HCT116 (cell line): Measurements from ENCODE around the gene GLIPR1. TPM values are rescaled to one million over a fixed set of nuclear protein-coding genes. Genes with fewer than 3 reads are reported as not detected.
A peak's percentile ranks its signal among the peaks of the same experiment; 100 is the strongest.

Experiments
- ATAC-seq: fragments of 200-7000 bp; cut with Tn5 transposase; 2 replicates; pipeline ENCODE4 v1.9.1; 2020; ENCODE audit warnings: mild to moderate bottlenecking, moderate library complexity
- BruUV-seq: library from RNA; stranded (reverse); fragments of 400-500 nt; replicated peaks from 2 replicates; lab custom pipeline; 2021; lab: Mats Ljungman, UMichigan
- CTCF ChIA-PET: fragments of 300-600 bp; sonication (Branson Sonifier 250); formaldehyde crosslinking; loops from one replicate; lab custom pipeline; 2021; ENCODE audit warnings: antibody characterized with exemption; lab: Charles Lee
- POLR2A ChIA-PET: fragments of 300-600, 350-600 bp; sonication (Branson Sonifier 250); formaldehyde crosslinking; loops from one replicate; lab custom pipeline; 2021; ENCODE audit warnings: antibody characterized with exemption; lab: Charles Lee
- RAD21 ChIA-PET, 2 experiments: fragments of 300-600 bp; sonication (Branson Sonifier 250); formaldehyde crosslinking; loops; one replicate each; lab custom pipeline; 2023; ENCODE audit warnings: low total read pairs in 2 of 2; ENCODE audit not compliant: uncharacterized antibody in 2 of 2, unreplicated experiment in 2 of 2, low non-redundant PET in 1 of 2; lab: Charles Lee
- DNase-seq: peaks from one replicate; pipeline ENCODE4 v3.0.0-alpha.2; 2010; ENCODE audit warnings: low read depth, low spot score
- H2AFZ ChIP-seq: fragments of 200-600 bp; shearing (Covaris generic), sonication (generic); 2 replicates; pipeline ENCODE4 v1.6.1; 2017; ENCODE audit warnings: low read depth, mixed run types, mixed read lengths, antibody characterized with exemption, low read length; ENCODE audit not compliant: poor library complexity, severe bottlenecking
- H3K27ac ChIP-seq: 2 replicates; pipeline ENCODE4 v1.5.1; 2012; ENCODE audit warnings: low read depth, low read length
- H3K27me3 ChIP-seq: fragments of 200-600 bp; sonication (generic); 2 replicates; pipeline ENCODE4 v1.6.1; 2016; ENCODE audit warnings: mixed run types, low read length, mixed read lengths; ENCODE audit not compliant: insufficient read depth
- H3K36me3 ChIP-seq, 2 experiments: fragments of 200-500 bp in 1 of 2; fragments of 200-600 bp in 1 of 2; sonication (Bioruptor generic) in 1 of 2; sonication (generic) in 1 of 2; 2 replicates each; pipeline versions ENCODE4 v1.5.1 to v1.6.1; 2014 to 2016; ENCODE audit warnings: low read length in 2 of 2, inconsistent platforms in 1 of 2, mixed read lengths in 1 of 2, mixed run types in 1 of 2; ENCODE audit not compliant: insufficient read depth in 2 of 2, control insufficient read depth in 1 of 2
- H3K4me1 ChIP-seq, 2 experiments: fragments of 200-600 bp in 1 of 2; sonication (generic) in 1 of 2; 2 replicates each; pipeline versions ENCODE4 v1.5.1 to v1.6.1; 2012 to 2017; ENCODE audit warnings: low read length in 2 of 2, inconsistent platforms in 1 of 2, mild to moderate bottlenecking in 1 of 2, mixed read lengths in 1 of 2, mixed run types in 1 of 2, moderate library complexity in 1 of 2; ENCODE audit not compliant: insufficient read depth in 2 of 2, control insufficient read depth in 1 of 2
- H3K4me2 ChIP-seq: fragments of 200-600 bp; sonication (generic); 2 replicates; pipeline ENCODE4 v1.6.1; 2017; ENCODE audit warnings: mixed run types, low read length, mixed read lengths
- H3K4me3 ChIP-seq, 2 experiments: fragments of 200-600 bp in 1 of 2; sonication (generic) in 1 of 2; replicated peaks in 1 of 2; 2 replicates each; pipeline ENCODE4 v1.5.1; 2011 to 2016; ENCODE audit warnings: low read length in 2 of 2, control low read depth in 1 of 2, low read depth in 1 of 2, mild to moderate bottlenecking in 1 of 2, mixed read lengths in 1 of 2, mixed run types in 1 of 2
- H3K79me2 ChIP-seq: fragments of 200-600 bp; sonication (generic); 2 replicates; pipeline ENCODE4 v1.6.1; 2017; ENCODE audit warnings: mild to moderate bottlenecking, mixed run types, low read length, moderate library complexity, mixed read lengths; ENCODE audit not compliant: insufficient read depth
- H3K9ac ChIP-seq: fragments of 200-600 bp; sonication (generic); 2 replicates; pipeline ENCODE4 v1.6.1; 2016; ENCODE audit warnings: low read length, mixed read lengths
- H3K9me2 ChIP-seq: fragments of 200-600 bp; sonication (generic), shearing (Covaris generic); 2 replicates; pipeline ENCODE4 v1.6.1; 2017; ENCODE audit warnings: mixed run types, mild to moderate bottlenecking, moderate library complexity; ENCODE audit not compliant: insufficient read depth
- H3K9me3 ChIP-seq, 2 experiments: fragments of 200-500 bp in 1 of 2; fragments of 200-600 bp in 1 of 2; sonication (Bioruptor generic) in 1 of 2; sonication (generic) in 1 of 2; 2 replicates each; pipeline ENCODE4 v1.6.1; 2014 to 2017; ENCODE audit warnings: low read length in 2 of 2, mixed read lengths in 2 of 2, inconsistent platforms in 1 of 2, low read depth in 1 of 2, mild to moderate bottlenecking in 1 of 2, mixed run types in 1 of 2, moderate library complexity in 1 of 2; ENCODE audit not compliant: control insufficient read depth in 1 of 2, insufficient read depth in 1 of 2
- H4K20me1 ChIP-seq: fragments of 200-600 bp; sonication (generic), shearing (Covaris generic); 2 replicates; pipeline ENCODE4 v1.6.1; 2017; ENCODE audit warnings: mixed run types, mild to moderate bottlenecking, moderate library complexity; ENCODE audit not compliant: insufficient read depth
- CEBPB ChIP-seq: IDR thresholded peaks from 2 replicates; pipeline ENCODE4 v1.6.1; 2012; ENCODE audit warnings: low read depth
- EZH2phosphoT487 ChIP-seq: fragments of 200-600 bp; IDR thresholded peaks from 2 replicates; pipeline ENCODE4 v1.6.1; 2018; ENCODE audit warnings: antibody characterized with exemption, borderline replicate concordance
- FOSL1 ChIP-seq: IDR thresholded peaks from 2 replicates; pipeline ENCODE4 v1.6.1; 2012; ENCODE audit warnings: low read depth
- POLR2A ChIP-seq: IDR thresholded peaks from 2 replicates; pipeline ENCODE4 v1.7.0; 2011; ENCODE audit warnings: borderline replicate concordance; ENCODE audit not compliant: insufficient read depth, insufficient read length; ENCODE audit errors: extremely low read depth
- POLR2AphosphoS5 ChIP-seq: IDR thresholded peaks from 2 replicates; pipeline ENCODE4 v1.6.1; 2011; ENCODE audit warnings: mild to moderate bottlenecking, low read depth, low read length, moderate library complexity
- RAD21 ChIP-seq: IDR thresholded peaks from 2 replicates; pipeline ENCODE4 v1.6.1; 2012; ENCODE audit warnings: low read depth, mild to moderate bottlenecking
- SP1 ChIP-seq: IDR thresholded peaks from 2 replicates; pipeline ENCODE4 v1.6.1; 2012; ENCODE audit warnings: low read depth
- YY1 ChIP-seq: IDR thresholded peaks from 2 replicates; pipeline ENCODE4 v1.6.1; 2011; ENCODE audit warnings: low read length, low read depth, moderate library complexity, mild to moderate bottlenecking; ENCODE audit not compliant: insufficient replicate concordance; ENCODE audit errors: extremely low read depth
- ZFX ChIP-seq: fragments of 450-650 bp; IDR thresholded peaks from 2 replicates; pipeline ENCODE4 v1.6.1; 2017
- ZNF274 ChIP-seq: fragments of 200-500 bp; sonication (Bioruptor generic); IDR thresholded peaks from 2 replicates; pipeline ENCODE4 v1.6.1; 2014; ENCODE audit warnings: mild to moderate bottlenecking, low read depth, low read length, inconsistent platforms
- intact Hi-C: fragments of 100-400 bp; cut with micrococcal nuclease; formaldehyde crosslinking; loops from 2 replicates; pipeline ENCODE4 v1.10.0; 2022
- total RNA-seq: library from RNA; stranded (reverse); gene quantifications from one replicate; pipeline ENCODE4 v1.2.1, GENCODE V29; 2021; ENCODE audit not compliant: unreplicated experiment
- TF ChIP-seq, protein P1 (sequence below): IDR thresholded peaks from 2 replicates; pipeline ENCODE4 v1.6.1; 2012
- TF ChIP-seq, protein P2 (sequence below): IDR thresholded peaks from 2 replicates; pipeline ENCODE4 v1.6.1; 2011; ENCODE audit warnings: mild to moderate bottlenecking, low read length, moderate library complexity; ENCODE audit not compliant: insufficient replicate concordance; ENCODE audit errors: extremely low read depth

The GLIPR1 gene
- total RNA-seq, 1 experiment from 2014 or later = 0.39 TPM

DNA sequence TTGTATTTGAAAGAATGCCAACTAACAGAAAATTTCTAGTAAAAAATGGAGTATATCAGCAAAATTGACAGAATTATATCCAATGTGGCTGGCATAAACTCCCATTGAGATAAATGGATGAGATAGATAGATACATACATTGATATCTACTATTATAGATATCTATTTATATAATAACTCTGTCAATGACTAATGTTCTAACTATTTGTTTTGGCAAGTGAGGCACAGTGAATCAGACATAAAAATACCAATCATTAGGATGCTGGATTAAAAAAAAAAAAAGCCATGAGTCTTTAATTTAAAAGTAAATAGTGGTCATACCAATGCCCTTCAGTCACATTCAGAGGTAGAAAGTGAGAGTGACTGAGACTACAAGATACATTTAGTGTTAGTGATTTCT is 33.7 kb upstream of the GLIPR1 start:
- ATAC-seq (no peak), DNase-seq (no peak)
- H3K4me1 ChIP-seq = peaks cover 0 to 21% of the 10 kb centered on the region in 2 experiments; a peak in 3 of 4 replicates
- H3K4me2 ChIP-seq = peak overlapping the region; percentile 36
- CTCF ChIA-PET = no interaction called here
- intact Hi-C loops = no loop called here
- H3K79me2 ChIP-seq = no peaks in the 10 kb centered on the region
- no peak overlapping the region for H2AFZ ChIP-seq
- H3K9ac ChIP-seq = no peak overlapping the region
- H3K27me3 ChIP-seq = no peaks in the 10 kb centered on the region
- BruUV-seq = no TSS peak
- H3K9me2 ChIP-seq = no peaks in the 10 kb centered on the region
- H3K36me3 ChIP-seq = no peaks in the 10 kb centered on the region
- no peak overlapping the region for H3K27ac ChIP-seq
- H3K9me3 ChIP-seq = no peaks in the 10 kb centered on the region
- RAD21 ChIA-PET = no interaction called here
- TF ChIP-seq FOSL1 (peak; percentile 37; the same call in 1 of the 2 replicates), YY1 (no peak), POLR2A (no peak), EZH2phosphoT487 (no peak), CEBPB (no peak)
- TF ChIP-seq, protein P1, sequence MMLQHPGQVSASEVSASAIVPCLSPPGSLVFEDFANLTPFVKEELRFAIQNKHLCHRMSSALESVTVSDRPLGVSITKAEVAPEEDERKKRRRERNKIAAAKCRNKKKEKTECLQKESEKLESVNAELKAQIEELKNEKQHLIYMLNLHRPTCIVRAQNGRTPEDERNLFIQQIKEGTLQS = no peak
- TF ChIP-seq, all 23 proteins: peak for 1
- Histone ChIP-seq H4K20me1 (no peaks in the 10 kb centered on the region), H3K4me3 (no peak overlapping the region)
- POLR2A ChIA-PET = no interaction called here

DNA sequence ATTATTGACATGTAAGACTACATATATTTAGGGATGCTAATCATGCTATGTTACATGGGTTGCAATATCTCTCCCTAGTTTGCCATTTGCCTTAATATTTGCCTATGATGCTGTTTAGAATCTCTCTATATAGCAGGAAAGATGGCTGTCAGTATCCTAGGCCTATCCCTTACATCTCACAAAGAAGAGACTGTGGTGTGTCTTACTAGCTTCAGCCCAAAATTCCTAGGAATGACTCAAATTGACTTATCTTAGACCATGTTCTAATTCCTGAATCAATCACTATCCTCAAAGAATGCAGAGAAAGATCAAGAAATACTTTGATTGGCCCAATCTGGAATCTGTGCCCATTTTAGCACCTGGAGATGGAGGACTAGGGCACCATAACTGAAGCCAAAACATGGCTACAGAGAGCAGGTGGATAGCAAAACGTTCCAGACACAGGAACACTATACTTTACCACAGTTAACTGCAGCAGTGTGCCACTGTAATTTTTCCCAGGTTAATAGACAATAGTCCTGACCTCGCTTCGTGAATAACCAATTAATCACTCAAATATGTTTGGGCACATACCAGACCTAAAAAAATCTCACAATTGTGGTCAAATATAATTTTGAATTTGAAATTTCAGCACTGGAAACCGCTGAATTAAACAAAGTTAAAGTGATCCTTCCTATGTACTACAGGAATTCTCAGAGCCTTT is 32.7 kb upstream of the GLIPR1 start:
- no peaks in the 10 kb centered on the region for H3K79me2 ChIP-seq
- POLR2A ChIA-PET = no interaction called here
- intact Hi-C loops = no loop called here
- no peak overlapping the region for H2AFZ ChIP-seq
- no TSS peak for BruUV-seq
- CTCF ChIA-PET = no interaction called here
- H4K20me1 ChIP-seq = no peaks in the 10 kb centered on the region
- H3K4me3 ChIP-seq = no peak overlapping the region
- H3K27me3 ChIP-seq = no peaks in the 10 kb centered on the region
- H3K4me2 ChIP-seq = peak overlapping the region; percentile 36; the same call in 1 of the 2 replicates
- H3K36me3 ChIP-seq = no peaks in the 10 kb centered on the region
- H3K9me3 ChIP-seq = no peaks in the 10 kb centered on the region; a peak in 1 of 4 replicates
- peaks cover 0 to 21% of the 10 kb centered on the region in 2 experiments; a peak in 3 of 4 replicates for H3K4me1 ChIP-seq
- H3K9me2 ChIP-seq = no peaks in the 10 kb centered on the region
- RAD21 ChIA-PET = no interaction called here
- H3K27ac ChIP-seq = no peak overlapping the region
- DNase-seq = no peak
- no peak overlapping the region for H3K9ac ChIP-seq
- no peak for TF ChIP-seq SP1
- no peak for TF ChIP-seq POLR2AphosphoS5
- no peak for TF ChIP-seq ZNF274
- TF ChIP-seq POLR2A = no peak
- TF ChIP-seq, protein P2, sequence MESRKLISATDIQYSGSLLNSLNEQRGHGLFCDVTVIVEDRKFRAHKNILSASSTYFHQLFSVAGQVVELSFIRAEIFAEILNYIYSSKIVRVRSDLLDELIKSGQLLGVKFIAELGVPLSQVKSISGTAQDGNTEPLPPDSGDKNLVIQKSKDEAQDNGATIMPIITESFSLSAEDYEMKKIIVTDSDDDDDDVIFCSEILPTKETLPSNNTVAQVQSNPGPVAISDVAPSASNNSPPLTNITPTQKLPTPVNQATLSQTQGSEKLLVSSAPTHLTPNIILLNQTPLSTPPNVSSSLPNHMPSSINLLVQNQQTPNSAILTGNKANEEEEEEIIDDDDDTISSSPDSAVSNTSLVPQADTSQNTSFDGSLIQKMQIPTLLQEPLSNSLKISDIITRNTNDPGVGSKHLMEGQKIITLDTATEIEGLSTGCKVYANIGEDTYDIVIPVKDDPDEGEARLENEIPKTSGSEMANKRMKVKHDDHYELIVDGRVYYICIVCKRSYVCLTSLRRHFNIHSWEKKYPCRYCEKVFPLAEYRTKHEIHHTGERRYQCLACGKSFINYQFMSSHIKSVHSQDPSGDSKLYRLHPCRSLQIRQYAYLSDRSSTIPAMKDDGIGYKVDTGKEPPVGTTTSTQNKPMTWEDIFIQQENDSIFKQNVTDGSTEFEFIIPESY = no peak
- TF ChIP-seq RAD21 = no peak
- no peak for TF ChIP-seq ZFX
- no peak for TF ChIP-seq EZH2phosphoT487
- TF ChIP-seq, all 23 proteins: peak for 0
- ATAC-seq = no peak
